GM18909 (cell line): ENCODE data around the gene CFAP251.
"Not testable (repeated sequence)": the region's sequence is repeated elsewhere in the genome, so short reads cannot be mapped to it uniquely, and the experiment has no call there.

Experiments
- ATAC-seq: cut with Tn5 transposase; IDR thresholded peaks from one replicate; pipeline ENCODE4 v1.9.1; 2021; ENCODE audit warnings: mild to moderate bottlenecking; ENCODE audit not compliant: unreplicated experiment, poor library complexity

CFAP251 gene

GRCh38 chr12:121917950-121918678 lies at the start of gene CFAP251:
TSS of gene CFAP251 (plus strand) at chr12:121918592. CDS start at chr12:121921306, 2,714 bp downstream.
- ATAC-seq = peak; percentile 96

DNA sequence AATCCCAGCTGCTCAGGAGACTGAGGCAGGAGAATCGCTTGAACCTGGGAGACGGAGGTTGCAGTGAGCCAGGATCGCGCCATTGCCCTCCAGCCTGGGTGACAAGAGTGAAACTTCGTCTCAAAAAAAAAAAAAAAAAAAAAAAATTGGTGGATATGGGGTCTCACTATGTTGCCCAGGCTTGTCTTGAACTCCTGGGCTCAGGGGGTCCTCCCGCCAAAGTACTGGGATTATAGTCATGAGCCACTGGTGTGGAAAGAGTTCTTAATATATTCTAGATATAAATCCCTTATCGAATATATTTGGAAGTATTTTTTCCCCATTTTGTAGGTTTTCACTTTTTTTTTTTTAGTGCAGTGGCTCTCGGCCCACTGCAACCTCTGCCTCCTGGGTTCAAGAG lies 49.2 kb upstream of the CFAP251 start:
- ATAC-seq = not testable (repeated sequence)

DNA sequence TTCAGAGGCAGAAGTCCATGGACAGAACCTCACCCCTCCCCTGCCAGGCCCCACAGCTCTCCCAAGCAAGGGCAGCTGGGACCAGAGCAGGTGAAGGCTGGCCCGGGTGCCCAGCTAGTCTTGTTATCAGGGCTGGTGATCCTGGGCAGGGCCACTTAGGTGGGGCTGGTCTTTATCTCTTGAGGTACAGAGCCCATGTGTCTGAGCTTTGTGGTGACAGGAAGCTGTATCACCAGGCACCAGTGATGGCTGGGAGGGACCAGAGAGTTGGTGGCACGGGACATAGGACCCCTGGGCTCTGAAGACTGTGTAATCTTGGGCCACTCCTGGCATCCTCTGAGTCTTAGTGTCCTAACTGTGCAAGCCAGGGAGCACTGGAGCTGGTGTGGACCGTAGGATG lies 46.9 kb upstream of the CFAP251 start:
- ATAC-seq = no peak

DNA sequence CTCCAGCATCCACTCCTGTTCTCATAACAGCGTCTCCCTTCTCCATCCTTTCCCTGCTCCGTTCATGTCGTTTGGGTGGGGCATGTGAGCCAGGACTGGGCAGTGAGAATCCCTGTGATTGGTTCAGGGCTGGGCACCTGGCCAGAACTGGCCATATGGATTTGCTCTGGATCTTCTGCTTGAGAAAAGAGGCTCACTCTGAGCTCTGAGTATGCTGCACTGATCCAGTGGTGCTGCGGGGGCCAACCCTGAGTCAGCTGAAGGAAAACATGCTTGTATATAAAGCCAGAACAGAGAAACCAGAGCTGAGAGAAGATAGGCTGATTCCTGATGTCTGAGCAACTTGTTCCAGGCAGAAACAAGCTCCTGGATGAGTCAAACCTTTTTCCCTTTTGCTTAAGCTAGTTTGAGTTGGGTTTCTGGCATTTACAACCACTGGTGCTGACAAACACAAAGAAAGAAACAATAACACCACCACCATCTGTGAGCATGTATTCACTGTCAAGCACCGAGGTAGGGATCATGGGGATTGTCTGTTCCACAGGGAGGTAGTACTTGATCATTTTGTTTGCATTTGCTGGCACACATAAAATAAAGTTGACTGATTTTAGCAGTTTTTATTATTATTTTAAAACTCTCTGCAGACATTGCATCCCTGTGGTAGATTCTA lies 45.7 kb upstream of the CFAP251 start:
- no peak for ATAC-seq

- no peak for ATAC-seq
These were observed 45.2 kb upstream of the CFAP251 start for GRCh38 chr12:121873216-121873569.

DNA sequence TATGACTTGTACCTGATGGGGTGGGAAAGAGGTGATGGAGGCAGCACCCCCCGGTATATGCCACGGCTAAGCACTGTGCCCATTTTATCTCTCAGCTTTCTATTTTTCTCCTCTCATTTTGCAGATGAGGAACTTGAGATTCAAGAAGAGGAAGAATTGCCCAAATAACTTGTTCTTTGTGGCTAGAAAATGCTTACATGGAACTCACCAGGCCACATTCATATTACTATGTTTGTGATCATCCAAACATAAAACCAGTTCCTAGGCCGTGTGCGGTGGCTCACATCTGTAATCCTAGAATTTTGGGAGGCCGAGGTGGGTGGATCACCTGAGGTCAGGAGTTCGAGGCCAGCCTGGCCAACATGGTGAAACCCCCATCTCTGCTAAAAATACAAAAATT lies 44.3 kb upstream of the CFAP251 start:
- ATAC-seq = no peak

- no peak for ATAC-seq
These were observed 42.8 kb upstream of the CFAP251 start for GRCh38 chr12:121875582-121875981.

- ATAC-seq = not testable (repeated sequence)
These were observed 42.3 kb upstream of the CFAP251 start for GRCh38 chr12:121876080-121876447.

- no peak for ATAC-seq
These were observed 35.1 kb upstream of the CFAP251 start for GRCh38 chr12:121883315-121883660.

DNA sequence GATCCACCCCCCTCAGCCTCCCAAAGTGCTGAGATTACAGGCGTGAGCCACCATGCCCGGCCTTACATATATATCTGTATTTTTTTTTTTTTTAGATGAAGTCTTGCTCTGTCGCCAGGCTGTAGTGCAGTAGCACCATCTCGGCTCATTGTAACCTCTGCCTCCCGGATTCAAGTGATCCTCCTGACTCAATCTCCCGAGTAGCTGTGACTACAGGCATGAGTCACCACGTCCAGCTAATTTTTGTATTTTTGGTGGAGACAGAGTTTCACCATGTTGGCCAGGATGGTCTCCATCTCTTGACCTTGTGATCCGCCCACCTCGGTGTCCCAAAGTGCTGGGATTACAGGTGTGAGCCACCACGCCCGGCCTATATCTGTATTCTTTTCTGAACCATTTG lies 33.3 kb upstream of the CFAP251 start:
- ATAC-seq = not testable (repeated sequence)

- ATAC-seq = no peak
These were observed 30.3 kb upstream of the CFAP251 start for GRCh38 chr12:121888083-121888477.

DNA sequence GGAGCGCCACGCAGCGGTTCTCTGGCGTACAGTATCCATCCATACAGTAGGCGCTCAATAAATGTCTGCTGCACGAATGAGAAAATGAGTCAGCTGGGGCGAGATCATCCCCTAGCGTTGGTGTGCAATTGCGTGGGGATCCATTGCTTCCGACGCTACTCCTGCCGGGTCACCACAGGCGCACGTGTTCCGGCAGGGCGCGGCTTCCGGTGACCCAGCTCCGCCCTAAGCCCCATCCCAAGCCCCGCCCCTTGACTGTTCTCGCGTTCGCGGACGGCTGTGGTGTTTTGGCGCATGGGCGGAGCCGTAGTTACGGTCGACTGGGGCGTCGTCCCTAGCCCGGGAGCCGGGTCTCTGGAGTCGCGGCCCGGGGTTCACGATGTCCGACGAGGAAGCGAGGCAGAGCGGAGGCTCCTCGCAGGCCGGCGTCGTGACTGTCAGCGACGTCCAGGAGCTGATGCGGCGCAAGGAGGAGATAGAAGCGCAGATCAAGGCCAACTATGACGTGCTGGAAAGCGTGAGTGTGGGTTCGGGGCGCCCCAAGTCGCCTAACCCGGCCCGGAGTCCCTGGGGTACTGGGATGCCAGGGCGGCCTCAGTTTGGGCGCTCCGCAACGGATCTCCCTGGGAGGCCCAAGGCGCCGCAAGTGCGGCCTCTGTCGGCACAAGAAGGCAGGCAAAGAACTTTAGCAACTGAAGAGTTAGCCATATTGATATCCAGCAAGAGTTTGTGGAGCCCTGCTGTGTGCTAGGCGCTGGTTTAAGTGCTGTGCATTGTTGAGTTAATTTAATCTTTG lies 29.7 kb upstream of the CFAP251 start, which contains the start of gene PSMD9:
Gene PSMD9, plus strand, starts transcription at position 313 of the 796 bp plus-strand sequence. Its CDS starts 67 bp downstream, at position 380.
- ATAC-seq = peak; percentile 88

DNA sequence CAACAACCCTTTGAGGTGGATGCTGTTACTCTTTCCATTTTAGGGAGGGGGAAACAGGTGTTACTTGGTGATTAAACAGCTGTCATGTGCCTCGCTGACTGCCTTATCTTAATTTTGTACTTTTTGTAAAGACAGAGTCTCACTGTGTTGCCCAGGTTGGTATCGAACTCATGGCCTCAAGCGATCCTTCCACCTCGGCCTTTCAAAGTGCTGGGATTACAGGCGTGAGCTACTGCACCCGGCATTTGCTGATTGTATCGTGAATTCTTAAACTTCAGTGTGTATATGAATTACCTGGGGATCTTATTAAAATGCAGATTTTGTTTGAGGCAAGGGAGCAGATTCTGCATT lies 29.1 kb upstream of the CFAP251 start:
- ATAC-seq = no peak

GRCh38 chr12:121889661-121890060 lies 28.7 kb upstream of the CFAP251 start:
- ATAC-seq = not testable (repeated sequence)

DNA sequence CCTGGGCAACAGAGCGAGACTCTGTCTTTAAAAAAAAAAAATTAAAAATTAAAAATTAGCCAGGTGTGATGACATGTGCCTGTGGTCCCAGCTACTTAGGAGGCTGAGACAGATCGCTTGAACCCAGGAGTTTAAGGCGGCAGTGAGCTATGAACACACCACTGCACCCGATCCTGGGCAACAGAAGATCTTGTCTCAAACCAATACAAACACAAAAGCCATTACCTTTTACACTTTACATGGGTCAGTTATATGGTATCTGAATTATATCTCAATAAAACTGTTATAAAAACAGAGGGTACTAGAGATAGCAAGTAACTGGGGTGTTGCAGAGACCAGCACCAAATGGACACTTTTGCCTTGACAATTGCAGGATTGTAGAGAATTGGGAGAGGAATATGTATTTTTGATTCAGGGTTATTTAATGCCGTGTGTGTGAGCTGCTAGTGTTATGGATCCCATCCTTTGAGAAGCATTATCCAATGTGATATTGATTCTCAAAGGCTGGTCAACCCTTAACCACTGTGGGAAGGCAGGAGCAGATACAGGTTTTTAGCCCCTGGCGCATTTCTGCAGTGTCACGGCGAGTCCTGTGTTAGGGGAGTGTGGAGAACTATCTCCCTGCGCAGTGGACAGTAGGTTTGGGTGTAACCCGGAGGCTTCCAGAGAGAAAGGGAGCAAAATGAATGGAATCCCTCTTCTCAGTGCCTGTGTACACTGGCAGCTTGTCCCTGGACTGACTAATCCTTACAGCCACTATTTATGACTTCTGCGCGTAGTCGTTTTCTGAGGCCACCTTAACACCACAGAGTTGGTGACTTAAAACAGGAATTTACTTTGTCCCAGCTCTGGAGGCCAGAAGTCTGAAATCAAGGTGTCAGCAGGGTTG lies 25.5 kb upstream of the CFAP251 start:
- no peak for ATAC-seq

DNA sequence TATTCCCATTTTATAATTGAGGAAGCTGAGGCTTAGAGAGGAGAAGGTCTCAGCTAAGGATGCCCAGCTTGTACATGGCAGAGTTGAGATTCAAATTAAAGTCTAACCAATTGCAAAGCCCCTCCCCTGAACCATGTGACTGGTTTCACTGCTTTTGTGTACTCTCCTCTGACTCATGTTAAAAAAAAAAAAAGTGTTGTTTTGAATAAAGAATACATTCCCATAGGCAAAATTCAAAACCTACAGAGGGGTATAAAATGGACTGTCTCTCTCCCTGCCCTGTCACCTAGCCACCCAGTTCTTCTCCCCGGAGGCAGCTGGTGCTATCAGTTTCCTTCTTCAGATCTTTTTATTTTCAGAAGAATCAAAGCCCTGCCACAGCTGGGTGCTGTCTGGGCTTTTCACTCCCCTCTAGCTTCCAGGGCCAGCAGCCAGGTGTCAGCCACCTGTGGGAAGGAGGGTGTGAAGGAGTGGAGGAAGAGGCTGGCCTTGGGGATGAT lies 24.4 kb upstream of the CFAP251 start:
- no peak for ATAC-seq

- ATAC-seq = no peak
These were observed 23.8 kb upstream of the CFAP251 start for GRCh38 chr12:121894633-121895032.

- ATAC-seq = no peak
These were observed 20.1 kb upstream of the CFAP251 start for GRCh38 chr12:121898287-121898686.

GRCh38 chr12:121899590-121899989 lies 18.8 kb upstream of the CFAP251 start:
- ATAC-seq = no peak

- ATAC-seq = no peak
These were observed 15.2 kb upstream of the CFAP251 start for GRCh38 chr12:121903202-121903601.
